DND-41 (cell line): Measurements from ENCODE around the gene G0S2.
A peak's percentile ranks its signal among the peaks of the same experiment; 100 is the strongest.

Source experiments
- ATAC-seq: fragments of 200-7000 bp; cut with Tn5 transposase; 3 replicates; pipeline ENCODE4 v1.9.1; 2021; ENCODE audit warnings: low read depth; ENCODE audit not compliant: insufficient read depth
- DNase-seq: peaks from one replicate; pipeline ENCODE4 v3.0.0-alpha.2; 2020
- H2AFZ ChIP-seq: 2 replicates; pipeline ENCODE4 v1.6.0; 2012; ENCODE audit warnings: low read depth, low read length
- H3K27ac ChIP-seq: 2 replicates; pipeline ENCODE4 v1.5.1; 2012; ENCODE audit warnings: low read length, inconsistent platforms
- H3K27me3 ChIP-seq: fragments of 200-600 bp; sonication (generic); 2 replicates; pipeline ENCODE4 v1.6.0; 2012; ENCODE audit warnings: low read length, mild to moderate bottlenecking, inconsistent platforms; ENCODE audit not compliant: insufficient read depth, poor library complexity
- H3K36me3 ChIP-seq: 2 replicates; pipeline ENCODE4 v1.5.1; 2012; ENCODE audit warnings: low read length, inconsistent platforms; ENCODE audit not compliant: insufficient read depth
- H3K4me1 ChIP-seq: 2 replicates; pipeline ENCODE4 v1.5.1; 2012; ENCODE audit warnings: mild to moderate bottlenecking, low read length; ENCODE audit not compliant: insufficient read depth
- H3K4me2 ChIP-seq: 2 replicates; pipeline ENCODE4 v1.6.0; 2012; ENCODE audit warnings: mild to moderate bottlenecking, moderate library complexity, low read length, inconsistent platforms; ENCODE audit not compliant: insufficient read depth
- H3K4me3 ChIP-seq, 2 experiments: fragments of 200-600 bp in 1 of 2; shearing (Covaris generic) in 1 of 2; 2 replicates each; pipeline ENCODE4 v1.5.1; 2012 to 2016; ENCODE audit warnings: inconsistent platforms in 2 of 2, low read length in 2 of 2, mild to moderate bottlenecking in 2 of 2, low read depth in 1 of 2, moderate library complexity in 1 of 2
- H3K79me2 ChIP-seq: 2 replicates; pipeline ENCODE4 v1.6.0; 2012; ENCODE audit warnings: low read length, inconsistent platforms; ENCODE audit not compliant: insufficient read depth
- H3K9ac ChIP-seq: 2 replicates; pipeline ENCODE4 v1.6.0; 2012; ENCODE audit warnings: low read depth, mild to moderate bottlenecking, inconsistent platforms, low read length, moderate library complexity
- H3K9me3 ChIP-seq: 2 replicates; pipeline ENCODE4 v1.5.1; 2012; ENCODE audit warnings: low read length, moderate library complexity, mild to moderate bottlenecking, inconsistent platforms; ENCODE audit not compliant: insufficient read depth, severe bottlenecking
- H4K20me1 ChIP-seq: 2 replicates; pipeline ENCODE4 v1.6.0; 2012; ENCODE audit warnings: low read length; ENCODE audit not compliant: insufficient read depth
- EZH2 ChIP-seq: IDR thresholded peaks from 3 replicates; pipeline ENCODE4 v1.6.1; 2012; ENCODE audit warnings: borderline replicate concordance, low read depth, mild to moderate bottlenecking, moderate library complexity, low read length, inconsistent platforms; ENCODE audit not compliant: severe bottlenecking
- TF ChIP-seq, protein P1 (sequence below): IDR thresholded peaks from 2 replicates; pipeline ENCODE4 v1.5.1; 2012; ENCODE audit warnings: borderline replicate concordance, low read length, moderate library complexity, mild to moderate bottlenecking; ENCODE audit not compliant: poor library complexity, severe bottlenecking; ENCODE audit errors: extremely low read depth

G0S2 gene

DNA sequence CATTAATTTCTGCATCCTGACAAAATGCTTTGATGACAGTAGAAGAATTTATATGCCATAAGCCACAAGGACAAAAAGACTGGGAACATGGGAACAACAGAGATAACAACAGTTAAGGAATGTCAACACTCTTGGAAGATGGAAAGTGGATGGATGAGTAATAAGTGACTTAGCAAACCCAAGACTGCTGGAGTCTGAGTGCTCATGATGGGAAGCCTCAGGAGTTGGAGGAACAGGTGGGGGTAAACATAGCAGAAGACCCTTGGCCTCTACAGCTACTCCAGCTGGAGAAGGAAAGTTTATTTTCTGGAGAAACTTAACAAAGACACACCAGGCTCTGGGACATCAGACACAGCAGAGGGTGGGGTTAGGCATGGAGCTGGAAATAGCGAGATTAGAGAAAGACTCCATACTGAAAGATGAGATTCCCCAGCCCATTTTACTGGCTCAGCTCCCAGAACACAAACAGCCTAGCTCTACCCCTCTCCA lies 13.6 kb downstream of the G0S2 start:
- H3K27ac ChIP-seq, result no peak overlapping the region
- no peak for TF ChIP-seq EZH2
- TF ChIP-seq, protein P1, sequence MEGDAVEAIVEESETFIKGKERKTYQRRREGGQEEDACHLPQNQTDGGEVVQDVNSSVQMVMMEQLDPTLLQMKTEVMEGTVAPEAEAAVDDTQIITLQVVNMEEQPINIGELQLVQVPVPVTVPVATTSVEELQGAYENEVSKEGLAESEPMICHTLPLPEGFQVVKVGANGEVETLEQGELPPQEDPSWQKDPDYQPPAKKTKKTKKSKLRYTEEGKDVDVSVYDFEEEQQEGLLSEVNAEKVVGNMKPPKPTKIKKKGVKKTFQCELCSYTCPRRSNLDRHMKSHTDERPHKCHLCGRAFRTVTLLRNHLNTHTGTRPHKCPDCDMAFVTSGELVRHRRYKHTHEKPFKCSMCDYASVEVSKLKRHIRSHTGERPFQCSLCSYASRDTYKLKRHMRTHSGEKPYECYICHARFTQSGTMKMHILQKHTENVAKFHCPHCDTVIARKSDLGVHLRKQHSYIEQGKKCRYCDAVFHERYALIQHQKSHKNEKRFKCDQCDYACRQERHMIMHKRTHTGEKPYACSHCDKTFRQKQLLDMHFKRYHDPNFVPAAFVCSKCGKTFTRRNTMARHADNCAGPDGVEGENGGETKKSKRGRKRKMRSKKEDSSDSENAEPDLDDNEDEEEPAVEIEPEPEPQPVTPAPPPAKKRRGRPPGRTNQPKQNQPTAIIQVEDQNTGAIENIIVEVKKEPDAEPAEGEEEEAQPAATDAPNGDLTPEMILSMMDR, result no peak
- H3K4me3 ChIP-seq, result no peak overlapping the region
- H2AFZ ChIP-seq, result no peak overlapping the region
- no peaks in the 10 kb centered on the region for H4K20me1 ChIP-seq
- no peaks in the 10 kb centered on the region for H3K36me3 ChIP-seq
- no peak overlapping the region for H3K4me2 ChIP-seq
- H3K9me3 ChIP-seq, result no peaks in the 10 kb centered on the region
- peaks cover 18% of the 10 kb centered on the region for H3K4me1 ChIP-seq
- ATAC-seq (no peak), DNase-seq (no peak)
- no peaks in the 10 kb centered on the region for H3K79me2 ChIP-seq
- peaks cover 4% of the 10 kb centered on the region for H3K27me3 ChIP-seq
- H3K9ac ChIP-seq, result no peak overlapping the region

DNA sequence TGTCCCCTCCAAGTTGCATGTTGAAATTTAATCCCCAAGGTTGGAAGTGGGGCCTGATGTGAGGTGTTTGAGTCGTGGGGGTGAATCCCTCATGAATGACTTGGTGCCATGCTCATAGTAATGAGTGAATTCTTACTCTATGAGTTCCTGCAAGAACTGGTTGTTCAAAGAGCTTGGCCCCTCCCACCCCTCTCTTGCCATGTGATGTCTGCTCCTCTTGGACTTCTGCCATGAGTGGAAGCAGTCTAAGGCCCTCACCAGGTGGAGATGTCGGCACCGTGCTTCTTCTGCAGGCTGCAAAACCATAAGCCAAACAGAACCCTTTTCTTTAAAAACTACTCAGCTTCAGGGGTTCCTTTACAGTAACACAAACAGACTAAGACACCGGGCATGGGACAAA lies 14.3 kb downstream of the G0S2 start:
- TF ChIP-seq, protein P1, result no peak
- no peak for TF ChIP-seq EZH2
- H3K27ac ChIP-seq, result no peak overlapping the region
- no peaks in the 10 kb centered on the region for H3K79me2 ChIP-seq
- no peaks in the 10 kb centered on the region for H4K20me1 ChIP-seq
- no peaks in the 10 kb centered on the region for H3K27me3 ChIP-seq
- no peak overlapping the region for H3K4me3 ChIP-seq
- no peak overlapping the region for H3K9ac ChIP-seq
- H2AFZ ChIP-seq, result no peak overlapping the region
- ATAC-seq (no peak), DNase-seq (peak; percentile 17)
- H3K4me2 ChIP-seq, result no peak overlapping the region
- no peaks in the 10 kb centered on the region for H3K9me3 ChIP-seq
- H3K4me1 ChIP-seq, result peaks cover 18% of the 10 kb centered on the region
- no peaks in the 10 kb centered on the region for H3K36me3 ChIP-seq

DNA sequence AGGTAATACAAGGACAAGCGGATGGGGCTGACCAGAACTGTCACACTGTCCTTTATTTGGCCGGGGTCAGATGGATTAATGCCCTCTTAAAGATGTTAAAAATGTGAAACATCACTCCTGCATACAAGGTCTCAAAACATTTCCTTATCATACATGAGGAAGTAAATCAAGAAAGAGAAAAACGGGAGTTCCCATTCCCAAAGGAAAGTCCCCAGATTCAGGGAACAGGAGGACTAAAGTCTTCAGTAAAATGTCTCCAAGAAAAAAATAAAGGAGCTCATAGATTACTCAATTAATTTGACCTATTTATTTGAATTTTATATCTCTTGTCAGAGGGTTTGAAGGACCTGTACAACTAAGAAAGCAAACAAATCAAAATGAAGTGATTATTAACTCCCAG lies 16.0 kb downstream of the G0S2 start:
- Histone ChIP-seq H2AFZ (no peak overlapping the region), H3K4me1 (peaks cover 7% of the 10 kb centered on the region)

More for the DNA sequence above, 16.0 kb downstream of the G0S2 start:
- Histone ChIP-seq H3K27ac (no peak overlapping the region), H3K4me2 (no peak overlapping the region), H4K20me1 (no peaks in the 10 kb centered on the region), H3K9ac (no peak overlapping the region), H3K4me3 (no peak overlapping the region), H3K79me2 (no peaks in the 10 kb centered on the region), H3K9me3 (no peaks in the 10 kb centered on the region), H3K36me3 (no peaks in the 10 kb centered on the region), H3K27me3 (no peaks in the 10 kb centered on the region)
- no peak for DNase-seq
- TF ChIP-seq, protein P1, result no peak
- TF ChIP-seq EZH2, result no peak
- ATAC-seq, result no peak
